SW 1271 (cell line): Measurements from ENCODE around the gene ZNF66.
"Not testable (repeated sequence)": the region's sequence is repeated elsewhere in the genome, so short reads cannot be mapped to it uniquely, and the experiment has no call there.

Experiments
- DNase-seq, 2 experiments: peaks; one replicate each; lab custom pipeline; 2025; lab: John Stamatoyannopoulos, UW

The ZNF66 gene

DNA sequence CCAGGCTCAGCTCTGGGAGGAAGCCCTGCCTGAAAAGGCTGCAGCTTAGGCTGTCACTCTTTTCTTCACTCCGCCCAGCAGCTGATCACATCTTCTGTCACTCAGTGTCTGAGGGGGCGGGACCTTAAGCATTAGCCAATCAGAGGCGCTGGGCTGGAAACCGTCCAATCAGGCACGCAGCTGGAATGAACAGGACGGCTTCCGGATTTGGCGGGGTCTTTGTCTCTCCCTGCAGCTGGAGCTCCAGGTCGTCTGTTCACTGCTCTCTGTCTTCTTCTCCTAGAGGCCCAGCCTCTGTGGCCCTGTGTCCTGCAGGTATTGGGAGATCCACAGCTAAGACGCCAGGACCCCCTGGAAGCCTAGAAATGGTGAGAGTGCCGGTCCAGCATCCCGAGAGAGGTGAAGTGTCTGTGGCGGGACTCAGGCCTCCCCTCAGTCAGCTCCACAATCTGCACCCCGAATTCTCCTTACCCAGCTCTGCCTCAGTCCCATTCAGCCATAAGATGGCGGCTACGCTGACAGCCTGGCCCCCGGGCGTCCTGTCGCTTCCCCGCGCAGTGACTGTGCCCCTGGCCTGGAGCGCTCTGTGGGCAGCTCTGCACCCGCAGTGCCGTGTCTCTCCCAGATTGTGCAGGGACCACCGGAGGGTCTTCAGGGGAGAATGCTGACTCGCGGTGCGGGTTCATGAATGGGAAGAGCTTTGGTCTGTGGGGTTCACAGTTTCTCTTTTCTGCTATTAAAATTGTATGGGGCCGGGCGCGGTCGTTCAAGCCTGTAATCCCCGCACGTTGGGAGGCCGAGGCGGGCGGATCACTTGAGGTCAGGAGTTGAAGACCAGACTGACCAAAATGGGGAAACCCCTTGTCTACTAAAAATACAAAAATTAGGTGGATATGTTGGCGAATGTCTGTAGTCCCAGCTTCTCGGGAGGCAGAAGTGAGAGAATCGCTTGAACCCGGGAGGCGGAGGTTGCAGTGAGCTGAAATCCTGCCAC lies at the start of gene ZNF66:
ZNF66 (plus strand) TSS at position 222 of the 994 bp plus-strand sequence; CDS start at position 366, 144 bp downstream.
- peak; percentile 89 to 96 for DNase-seq

DNA sequence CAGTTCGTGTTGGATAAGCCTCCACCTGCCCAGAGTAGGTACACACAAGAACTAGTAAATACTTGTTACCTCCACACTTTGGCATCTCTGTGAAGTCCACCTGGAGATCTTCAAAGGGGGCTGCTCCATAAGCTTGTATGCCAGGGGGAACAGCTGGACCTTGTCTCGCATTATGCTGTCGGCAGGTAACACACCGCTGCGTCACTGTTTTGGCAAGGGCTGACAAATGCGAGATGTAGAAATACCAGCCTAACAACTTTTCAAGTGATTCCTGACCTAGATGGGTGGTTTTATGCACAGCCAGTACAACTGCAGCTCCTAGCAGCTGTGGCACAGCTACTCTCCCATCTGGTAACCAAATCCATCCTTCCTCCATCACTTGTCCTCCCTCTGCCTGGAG lies 25.9 kb upstream of the ZNF66 start:
- DNase-seq, result not testable (repeated sequence)

DNA sequence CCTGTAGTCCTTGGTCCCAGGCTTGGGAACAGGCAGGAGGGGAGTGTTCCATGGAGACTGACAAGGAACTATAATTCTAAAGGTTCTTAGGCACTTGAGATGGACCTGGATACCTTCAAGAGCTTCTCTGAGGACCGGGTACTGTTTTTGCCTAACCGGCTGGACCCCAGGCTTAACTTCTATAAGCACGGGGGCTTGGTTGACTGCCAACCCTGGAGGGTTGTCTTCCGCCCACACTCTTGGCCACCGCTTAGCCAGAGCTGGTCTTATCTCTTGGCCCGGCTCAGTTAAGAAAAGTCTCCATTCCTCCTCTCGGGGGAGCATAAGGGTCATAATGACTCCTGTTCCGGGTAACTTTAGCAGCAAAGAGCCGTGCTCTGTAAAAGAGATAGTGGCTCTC lies 23.8 kb upstream of the ZNF66 start:
- not testable (repeated sequence) for DNase-seq

DNA sequence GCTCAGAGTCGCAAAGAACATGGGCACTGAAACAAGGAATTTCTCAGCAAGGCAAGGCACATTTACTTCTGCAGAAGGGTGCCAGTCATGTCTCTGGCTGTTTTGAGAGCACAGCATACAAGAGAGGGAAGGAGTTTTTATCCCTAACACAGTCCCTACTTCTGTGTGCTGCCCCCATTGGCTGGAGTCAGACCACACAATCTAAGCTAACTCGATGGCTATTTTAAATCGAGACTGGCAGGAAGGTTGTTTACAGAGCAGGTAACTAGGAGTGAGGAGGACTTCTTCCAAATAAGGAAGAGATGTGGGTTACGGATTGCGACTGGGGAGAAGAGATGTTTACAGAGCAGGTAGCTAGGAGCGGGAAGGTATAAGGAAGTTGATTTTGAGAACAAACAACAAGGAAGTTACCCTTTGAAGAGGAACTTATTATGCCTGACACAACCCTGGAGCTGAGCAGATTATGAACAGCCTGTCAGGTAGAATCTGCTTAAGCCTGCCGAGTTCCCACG lies 6.8 kb upstream of the ZNF66 start:
- DNase-seq, result not testable (repeated sequence)

DNA sequence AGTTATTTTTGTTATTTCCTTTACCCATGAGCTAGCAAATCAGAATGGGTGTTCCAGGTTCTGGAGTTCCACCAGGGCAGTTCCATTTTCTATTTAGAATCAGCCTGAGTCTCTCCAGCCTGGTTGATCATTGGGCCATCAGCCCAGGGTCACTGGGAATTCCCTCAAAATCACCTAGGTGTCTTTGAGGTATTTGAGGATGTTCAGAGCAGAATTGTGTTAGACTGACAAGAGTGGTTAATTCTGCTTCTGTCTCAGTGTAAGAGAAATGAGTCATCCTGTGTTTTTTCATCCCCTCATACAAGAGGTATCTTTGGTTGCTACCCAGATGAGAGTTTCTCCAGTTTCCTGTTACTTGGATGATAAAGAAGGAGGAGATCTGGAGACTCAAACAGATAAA lies 11.7 kb downstream of the ZNF66 start:
- DNase-seq, result peak in 1 of 2 experiments; percentile 5

DNA sequence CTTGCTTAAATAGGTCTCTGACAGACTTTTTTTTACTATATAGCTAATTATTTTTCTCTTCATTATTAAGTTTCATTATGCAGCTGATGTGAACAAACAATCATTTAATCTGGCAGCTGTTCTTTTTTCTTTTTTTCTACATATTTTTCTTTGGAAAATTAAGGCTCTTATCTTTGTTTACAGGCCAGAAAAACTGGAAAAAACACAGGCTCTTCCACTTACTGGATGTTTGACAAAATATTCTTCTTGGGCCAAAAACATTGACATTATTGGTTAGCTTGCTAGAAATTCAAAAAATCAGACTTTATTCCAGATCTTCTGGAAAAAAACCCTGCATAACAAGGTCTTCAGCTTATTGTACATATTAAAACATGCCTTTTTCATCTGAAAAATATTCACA lies 15.7 kb downstream of the ZNF66 start:
- DNase-seq, result no peak

DNA sequence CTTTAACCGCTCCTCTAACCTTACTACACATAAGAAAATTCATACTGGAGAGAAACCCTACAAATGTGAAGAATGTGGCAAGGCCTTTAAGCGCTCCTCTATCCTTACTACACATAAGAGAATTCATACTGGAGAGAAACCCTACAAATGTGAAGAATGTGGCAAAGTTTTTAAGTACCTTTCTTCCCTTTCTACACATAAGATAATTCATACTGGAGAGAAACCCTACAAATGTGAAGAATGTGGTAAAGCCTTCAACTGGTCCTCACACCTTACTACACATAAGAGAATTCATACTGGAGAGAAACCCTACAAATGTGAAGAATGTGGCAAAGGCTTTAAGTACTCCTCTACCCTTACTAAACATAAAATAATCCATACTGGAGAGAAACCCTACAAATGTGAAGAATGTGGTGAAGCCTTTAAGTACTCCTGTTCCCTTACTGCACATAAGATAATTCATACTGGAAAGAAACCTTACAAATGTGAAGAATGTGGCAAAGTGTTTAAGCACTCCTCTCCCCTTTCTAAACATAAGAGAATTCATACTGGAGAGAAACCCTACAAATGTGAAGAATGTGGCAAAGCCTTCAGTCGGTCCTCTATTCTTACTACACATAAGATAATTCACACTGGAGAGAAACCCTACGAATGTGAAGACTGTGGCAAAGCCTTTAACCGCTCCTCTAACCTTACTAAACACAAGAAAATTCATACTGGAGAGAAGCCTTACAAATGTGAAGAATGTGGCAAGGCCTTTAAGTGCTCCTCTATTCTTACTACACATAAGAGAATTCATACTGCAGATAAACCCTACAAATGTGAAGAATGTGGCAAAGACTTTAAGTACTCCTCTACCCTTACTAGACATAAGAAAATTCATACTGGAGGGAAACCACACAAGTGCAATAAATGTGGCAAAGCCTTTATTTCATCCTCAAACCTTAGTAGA lies 30.5 kb downstream of the ZNF66 start:
- DNase-seq, result not testable (repeated sequence)

DNA sequence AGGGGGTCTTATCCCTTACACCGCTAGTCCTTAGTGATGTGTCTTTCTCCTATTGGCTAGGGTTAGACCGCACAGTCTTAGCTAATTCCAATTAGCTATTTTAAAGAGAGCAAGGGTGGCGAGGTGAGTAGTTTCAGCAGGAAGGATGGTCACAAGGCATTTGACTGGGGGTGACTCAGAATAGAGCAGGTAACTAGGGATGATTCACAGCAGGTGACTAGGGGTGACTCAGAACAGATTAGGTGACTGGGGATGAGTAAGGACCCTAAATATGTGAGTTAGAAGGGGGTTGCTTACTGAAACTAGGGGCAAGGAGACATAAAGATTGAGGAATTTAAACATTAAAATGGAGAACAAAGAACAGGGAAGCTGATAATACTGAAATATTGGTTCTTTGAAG lies 64.3 kb downstream of the ZNF66 start:
- no peak for DNase-seq
